ENCODE results near the gene PIP4K2A. TPM values are rescaled to one million over a fixed set of nuclear protein-coding genes. Genes with fewer than 3 reads are reported as not detected.
A peak's percentile ranks its signal among the peaks of the same experiment; 100 is the strongest.

PIP4K2A gene
- total RNA-seq, 6 experiments from 2014 or later, result 8.1 to 27.6 (median 12.0) TPM

DNA sequence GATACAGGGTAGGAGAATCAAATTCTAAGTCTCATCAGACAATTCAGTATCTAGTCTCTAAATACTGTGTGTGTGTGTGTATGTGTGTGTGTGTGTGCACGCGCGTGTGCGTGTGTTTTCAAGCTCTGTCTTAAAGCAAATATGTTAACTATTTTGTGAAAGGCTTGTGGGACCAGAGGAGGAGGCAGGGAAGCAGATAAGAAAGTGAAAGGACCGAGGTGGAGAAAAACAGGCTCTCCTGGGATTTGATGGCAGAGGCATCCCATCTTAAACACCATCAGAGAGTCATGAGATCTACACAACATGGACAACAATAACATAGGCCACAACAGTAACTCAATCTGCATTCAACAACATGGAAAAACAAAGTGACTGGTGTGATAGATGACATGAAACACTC lies 67.1 kb downstream of the PIP4K2A start:
- H3K27ac ChIP-seq, result peak overlapping the region in 2 of 3 donors; percentile 6 to 12
- no peaks in the 10 kb centered on the region for H3K36me3 ChIP-seq
- H3K27me3 ChIP-seq, result no peaks in the 10 kb centered on the region
- ATAC-seq, result no peak
- intact Hi-C loops (cut with DNase I), result no loop called here
- WGBS (ENCODE audit: insufficient coverage, low coverage, low lambda C conversion rate, missing lambda C conversion rate), result 61% methylated on average over 5 of the region's 5 CpGs
- TF ChIP-seq POLR2A (IDR thresholded peaks at IDR 0.05), result no peak
- TF ChIP-seq, protein P1, sequence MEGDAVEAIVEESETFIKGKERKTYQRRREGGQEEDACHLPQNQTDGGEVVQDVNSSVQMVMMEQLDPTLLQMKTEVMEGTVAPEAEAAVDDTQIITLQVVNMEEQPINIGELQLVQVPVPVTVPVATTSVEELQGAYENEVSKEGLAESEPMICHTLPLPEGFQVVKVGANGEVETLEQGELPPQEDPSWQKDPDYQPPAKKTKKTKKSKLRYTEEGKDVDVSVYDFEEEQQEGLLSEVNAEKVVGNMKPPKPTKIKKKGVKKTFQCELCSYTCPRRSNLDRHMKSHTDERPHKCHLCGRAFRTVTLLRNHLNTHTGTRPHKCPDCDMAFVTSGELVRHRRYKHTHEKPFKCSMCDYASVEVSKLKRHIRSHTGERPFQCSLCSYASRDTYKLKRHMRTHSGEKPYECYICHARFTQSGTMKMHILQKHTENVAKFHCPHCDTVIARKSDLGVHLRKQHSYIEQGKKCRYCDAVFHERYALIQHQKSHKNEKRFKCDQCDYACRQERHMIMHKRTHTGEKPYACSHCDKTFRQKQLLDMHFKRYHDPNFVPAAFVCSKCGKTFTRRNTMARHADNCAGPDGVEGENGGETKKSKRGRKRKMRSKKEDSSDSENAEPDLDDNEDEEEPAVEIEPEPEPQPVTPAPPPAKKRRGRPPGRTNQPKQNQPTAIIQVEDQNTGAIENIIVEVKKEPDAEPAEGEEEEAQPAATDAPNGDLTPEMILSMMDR (IDR thresholded peaks at IDR 0.05), result no peak
- H3K9me3 ChIP-seq, result no peaks in the 10 kb centered on the region
- DNase-seq, result no peak
- H3K4me3 ChIP-seq, result no peak overlapping the region
- peaks cover 0 to 12% (median 0%) of the 10 kb centered on the region in 4 donors for H3K4me1 ChIP-seq

DNA sequence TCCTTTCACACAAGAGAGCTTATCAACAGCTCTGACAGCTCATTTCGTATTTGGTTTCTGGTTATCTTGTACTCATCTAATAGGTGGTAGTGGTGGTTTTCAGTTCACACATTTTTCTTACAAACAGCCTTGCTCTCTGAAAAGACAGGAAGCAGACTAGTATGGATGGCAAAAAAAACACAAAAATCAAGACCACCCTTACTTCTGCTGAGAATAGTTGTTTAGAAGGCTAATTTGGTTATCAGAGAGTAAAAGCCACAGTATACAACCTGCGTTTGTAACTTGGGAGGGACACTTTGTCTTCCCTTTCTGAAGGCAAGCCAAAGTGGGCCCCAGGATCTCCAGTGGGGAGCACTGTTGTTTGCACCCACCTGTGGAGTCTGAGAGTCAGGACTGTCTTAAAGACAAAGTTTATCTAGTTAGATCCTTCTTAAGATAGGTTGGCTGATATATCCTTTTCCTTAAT lies 68.0 kb downstream of the PIP4K2A start:
- WGBS (ENCODE audit: insufficient coverage, low coverage, low lambda C conversion rate, missing lambda C conversion rate), result 61% methylated on average over 2 of the region's 2 CpGs
- TF ChIP-seq, protein P1 (IDR thresholded peaks at IDR 0.05), result no peak
- no peak for TF ChIP-seq POLR2A (IDR thresholded peaks at IDR 0.05)
- no peak overlapping the region for H3K27ac ChIP-seq
- no peaks in the 10 kb centered on the region for H3K9me3 ChIP-seq
- no peaks in the 10 kb centered on the region for H3K27me3 ChIP-seq
- intact Hi-C loops (cut with DNase I), result no loop called here
- no peak for DNase-seq
- no peak overlapping the region for H3K4me3 ChIP-seq
- peak in 1 of 4 donors; percentile 11 for ATAC-seq
- H3K4me1 ChIP-seq, result peaks cover 0 to 7% (median 0%) of the 10 kb centered on the region in 4 donors
- no peaks in the 10 kb centered on the region for H3K36me3 ChIP-seq

DNA sequence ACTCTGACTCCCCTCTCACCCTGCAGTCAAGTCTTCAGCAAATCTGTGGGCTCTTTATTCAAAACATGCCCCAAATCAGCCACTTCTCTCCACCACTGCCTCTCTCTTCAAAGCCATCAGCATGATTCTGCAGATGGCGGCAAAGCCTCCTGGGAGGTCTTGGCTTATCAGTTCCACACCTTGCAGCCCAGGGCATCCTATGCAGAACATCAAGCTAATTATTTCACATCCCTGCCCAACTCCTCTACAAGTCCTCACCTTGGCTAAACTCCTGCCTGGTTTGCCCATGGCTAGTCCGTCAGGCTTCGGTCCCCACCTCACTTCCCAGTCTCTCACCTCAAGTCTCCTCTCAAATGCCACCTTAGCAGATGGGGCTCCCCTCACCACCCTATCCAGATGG lies 70.2 kb downstream of the PIP4K2A start:
- Histone ChIP-seq H3K36me3 (no peaks in the 10 kb centered on the region), H3K9me3 (no peaks in the 10 kb centered on the region), H3K27ac (no peak overlapping the region), H3K27me3 (no peaks in the 10 kb centered on the region), H3K4me1 (peaks cover 0 to 7% (median 0%) of the 10 kb centered on the region in 4 donors), H3K4me3 (no peak overlapping the region)
- intact Hi-C loops (cut with DNase I), result no loop called here
- no peak for TF ChIP-seq POLR2A (IDR thresholded peaks at IDR 0.05)
- TF ChIP-seq, protein P1 (IDR thresholded peaks at IDR 0.05), result no peak
- ATAC-seq, result no peak
- 100% methylated on average over 1 of the region's 3 CpGs for WGBS (ENCODE audit: insufficient coverage, low coverage, low lambda C conversion rate, missing lambda C conversion rate)
- DNase-seq, result no peak

DNA sequence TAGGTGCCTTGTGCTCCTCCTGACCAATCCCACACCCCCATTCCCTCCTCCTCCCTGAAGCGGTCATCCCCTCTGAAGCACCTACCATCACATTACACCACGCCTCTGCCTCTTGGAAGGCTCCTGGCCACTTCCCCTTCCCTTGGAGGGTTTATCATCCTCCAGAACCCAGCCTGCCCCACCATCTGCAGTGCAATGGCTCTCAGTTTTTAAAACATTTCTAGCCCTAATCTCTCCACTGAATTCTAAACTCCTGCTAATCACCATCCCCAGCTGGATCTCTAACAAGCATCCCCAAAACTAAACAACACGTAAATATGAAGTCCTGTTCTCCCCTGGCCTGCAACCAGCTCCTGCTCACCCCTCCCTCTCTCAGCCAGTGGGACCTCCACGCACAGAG lies 70.6 kb downstream of the PIP4K2A start:
- no peak overlapping the region for H3K27ac ChIP-seq
- WGBS (ENCODE audit: insufficient coverage, low coverage, low lambda C conversion rate, missing lambda C conversion rate), result 60% methylated on average over 1 of the region's 4 CpGs
- ATAC-seq, result no peak
- no peak for TF ChIP-seq POLR2A (IDR thresholded peaks at IDR 0.05)
- TF ChIP-seq, protein P1 (IDR thresholded peaks at IDR 0.05), result no peak
- H3K27me3 ChIP-seq, result no peaks in the 10 kb centered on the region
- no peaks in the 10 kb centered on the region for H3K36me3 ChIP-seq
- no peak overlapping the region for H3K4me3 ChIP-seq
- no peak for DNase-seq
- H3K4me1 ChIP-seq, result peaks cover 0 to 7% (median 0%) of the 10 kb centered on the region in 4 donors
- intact Hi-C loops (cut with DNase I), result no loop called here
- no peaks in the 10 kb centered on the region for H3K9me3 ChIP-seq

DNA sequence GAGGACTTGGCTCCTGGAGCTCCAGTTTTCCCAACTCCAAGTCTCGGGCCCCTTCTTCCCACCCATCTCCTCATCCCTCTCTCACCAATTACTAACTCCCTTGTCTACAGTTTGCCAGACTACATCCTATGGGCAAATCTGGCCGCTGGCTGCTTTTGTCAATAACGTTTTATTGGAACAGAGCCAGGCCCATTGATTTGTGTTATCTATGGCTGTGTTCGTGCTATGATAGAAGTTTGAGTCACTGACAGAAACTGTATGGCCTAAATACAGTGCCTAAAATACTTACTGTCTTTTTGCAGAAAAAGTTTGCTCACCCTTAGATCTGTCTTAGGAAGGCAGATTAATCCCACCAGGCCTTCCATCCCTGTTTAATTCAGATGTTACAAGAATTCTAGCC lies 71.3 kb downstream of the PIP4K2A start:
- peaks cover 0 to 7% (median 0%) of the 10 kb centered on the region in 4 donors for H3K4me1 ChIP-seq
- H3K4me3 ChIP-seq, result no peak overlapping the region
- WGBS (ENCODE audit: insufficient coverage, low coverage, low lambda C conversion rate, missing lambda C conversion rate), result 37% methylated on average over 3 of the region's 4 CpGs
- no peaks in the 10 kb centered on the region for H3K27me3 ChIP-seq
- TF ChIP-seq POLR2A (IDR thresholded peaks at IDR 0.05), result no peak
- TF ChIP-seq, protein P1 (IDR thresholded peaks at IDR 0.05), result no peak
- intact Hi-C loops (cut with DNase I), result no loop called here
- no peaks in the 10 kb centered on the region for H3K36me3 ChIP-seq
- ATAC-seq (peak in 3 of 4 donors; percentile 31 to 74 (median 59)), DNase-seq (no peak)
- H3K27ac ChIP-seq, result no peak overlapping the region
- no peaks in the 10 kb centered on the region for H3K9me3 ChIP-seq
